ENCODE measurements around the gene ISL2. TPM values are rescaled to one million over a fixed set of nuclear protein-coding genes. Genes with fewer than 3 reads are reported as not detected.

The ISL2 gene
- total RNA-seq, 1 experiment from 2014 or later = 0.15 TPM

GRCh38 chr15:76354823-76355440, 18.4 kb downstream of the ISL2 start:
- Histone ChIP-seq H4K91ac (ENCODE audit: insufficient read length, low read depth, low read length) (no peak overlapping the region), H2BK12ac (ENCODE audit: insufficient read length, low read depth, low read length) (no peak overlapping the region), H3K27ac (ENCODE audit: insufficient read length, low read depth, low read length) (no peak overlapping the region), H2BK15ac (ENCODE audit: low read depth, low read length) (no peak overlapping the region), H4K5ac (ENCODE audit: insufficient read length, low read depth, low read length) (no peak overlapping the region), H2AK5ac (ENCODE audit: insufficient read length, low read length) (no peak overlapping the region), H3K4me1 (ENCODE audit: insufficient read depth, low read length) (no peaks in the 10 kb centered on the region), H2AFZ (ENCODE audit: low read length) (no peak overlapping the region), H2BK5ac (ENCODE audit: insufficient read length, low read length) (no peak overlapping the region), H3K18ac (ENCODE audit: insufficient read length, low read depth, low read length) (no peak overlapping the region), H2BK20ac (ENCODE audit: low read depth, low read length, poor library complexity, severe bottlenecking) (no peak overlapping the region), H3K14ac (ENCODE audit: insufficient read depth, low read length) (no peak overlapping the region), H3K4me2 (ENCODE audit: insufficient read depth, insufficient read length, low read length) (no peak overlapping the region), H3K23ac (ENCODE audit: insufficient read length, low read depth, low read length) (no peak overlapping the region), H3K79me1 (ENCODE audit: insufficient read depth, low read depth, low read length, poor library complexity, severe bottlenecking) (no peaks in the 10 kb centered on the region), H4K8ac (replicated peaks; ENCODE audit: insufficient read length, low read depth, low read length) (no peak overlapping the region), H3K56ac (ENCODE audit: insufficient read length, low read depth, low read length) (no peak overlapping the region), H2BK120ac (ENCODE audit: low read depth, low read length, poor library complexity, severe bottlenecking) (no peak overlapping the region), H3K79me2 (ENCODE audit: insufficient read depth, low read length) (no peaks in the 10 kb centered on the region), H3K23me2 (ENCODE audit: insufficient read length, low read depth, low read length, poor library complexity, severe bottlenecking) (no peaks in the 10 kb centered on the region), H3K9ac (ENCODE audit: extremely low read depth, insufficient read length, low read length) (no peak overlapping the region), H3K9me3 (ENCODE audit: control insufficient read depth, low read depth, low read length) (no peaks in the 10 kb centered on the region), H3T11ph (ENCODE audit: low read length) (no peak overlapping the region), H3K27me3 (ENCODE audit: insufficient read depth, low read length) (no peaks in the 10 kb centered on the region), H4K20me1 (ENCODE audit: control insufficient read depth, insufficient read depth, insufficient read length) (no peaks in the 10 kb centered on the region), H3K4ac (ENCODE audit: low read depth, low read length) (no peak overlapping the region)
- H3K4me3 Mint-ChIP-seq = no peak overlapping the region
- no peaks in the 10 kb centered on the region for H3K9me3 Mint-ChIP-seq
- H3K36me3 Mint-ChIP-seq (ENCODE audit: insufficient read depth in 1 of 3, low read depth in 3 of 3) = no peaks in the 10 kb centered on the region
- no CpG with 5 or more reads among the region's 3 CpGs for WGBS (ENCODE audit: extremely low coverage, insufficient read length, low lambda C conversion rate)
- no peak for TF ChIP-seq CTCF (conservative IDR thresholded peaks at IDR 0.05)
- peaks cover 22% of the 10 kb centered on the region for H3K27me3 Mint-ChIP-seq (ENCODE audit: low read depth)
- DNase-seq = no peak
- no peaks in the 10 kb centered on the region for H3K4me1 Mint-ChIP-seq
- no peak overlapping the region for H3K27ac Mint-ChIP-seq

All from H9 (cell line).